Breast epithelium (tissue), 4 donors: Measurements from ENCODE around the gene OR5K2. TPM values are rescaled to one million over a fixed set of nuclear protein-coding genes. Genes with fewer than 3 reads are reported as not detected.

Experiments
- DNase-seq, 2 donors: peaks; one replicate each; pipeline ENCODE4 v3.0.0-alpha.2; 2019; ENCODE audit warnings: low spot score in 2 of 2
- H3K27ac ChIP-seq, 2 donors: fragments of 200-600 bp; sonication (generic) in 1 of 2; one replicate each; pipeline ENCODE4 v1.5.1; 2016 to 2019; ENCODE audit warnings: mild to moderate bottlenecking in 1 of 2
- H3K27me3 ChIP-seq, 2 donors: fragments of 200-600 bp; sonication (generic) in 1 of 2; one replicate each; pipeline versions ENCODE4 v1.5.1 to v1.6.0; 2017 to 2019; ENCODE audit warnings: control low read depth in 1 of 2, mild to moderate bottlenecking in 1 of 2
- H3K36me3 ChIP-seq: fragments of 200-600 bp; one replicate; pipeline ENCODE4 v1.5.1; 2019
- H3K4me1 ChIP-seq, 2 donors: fragments of 200-600 bp; sonication (generic); one replicate each; pipeline ENCODE4 v1.5.1; 2016 to 2019; ENCODE audit warnings: control low read depth in 1 of 2
- H3K4me3 ChIP-seq, 3 donors: fragments of 200-600 bp; sonication (generic); 1 replicate in 2 of 3; 2 replicates in 1 of 3; pipeline ENCODE4 v1.5.1; 2016 to 2019; ENCODE audit warnings: mild to moderate bottlenecking in 3 of 3, moderate library complexity in 2 of 3
- H3K9me3 ChIP-seq, 2 donors: fragments of 200-600 bp; sonication (generic) in 1 of 2; one replicate each; pipeline ENCODE4 v1.5.1; 2016 to 2019; ENCODE audit warnings: control low read depth in 1 of 2
- CTCF ChIP-seq, 3 donors: fragments of 450-650 bp; IDR thresholded peaks; one replicate each; pipeline ENCODE4 v1.5.1; 2016 to 2017; ENCODE audit warnings: antibody characterized with exemption in 3 of 3, mild to moderate bottlenecking in 3 of 3, moderate library complexity in 3 of 3
- POLR2A ChIP-seq: fragments of 450-650 bp; IDR thresholded peaks from one replicate; pipeline ENCODE4 v1.6.1; 2016; ENCODE audit warnings: antibody characterized with exemption, mild to moderate bottlenecking, moderate library complexity
- POLR2AphosphoS5 ChIP-seq, 3 donors: sonication (generic); formaldehyde crosslinking; IDR thresholded peaks; one replicate each; pipeline ENCODE4 v1.6.1; 2017; ENCODE audit warnings: antibody characterized with exemption in 3 of 3
- intact Hi-C: fragments of 100-400 bp; cut with DNase I; formaldehyde crosslinking; loops from one replicate; pipeline ENCODE4 v1.15.1; 2023; ENCODE audit warnings: low total_unique reads
- total RNA-seq, 3 donors: library from RNA; depleted of rRNA; stranded (reverse); fragments of >200 nt; gene quantifications; one replicate each; pipeline ENCODE4 v1.1.0, GENCODE V29; 2016

OR5K2 gene
- total RNA-seq, 3 donors from 2014 or later = not detected

GRCh38 chr3:98532709-98533571 lies 35.5 kb downstream of the OR5K2 start:
- intact Hi-C loops = no loop called here
- H3K4me3 ChIP-seq = no peak overlapping the region
- no peaks in the 10 kb centered on the region for H3K36me3 ChIP-seq
- H3K9me3 ChIP-seq = no peaks in the 10 kb centered on the region
- H3K27me3 ChIP-seq = no peaks in the 10 kb centered on the region
- no peak for DNase-seq
- TF ChIP-seq POLR2AphosphoS5 (IDR thresholded peaks at IDR 0.05) (no peak), POLR2A (no peak), CTCF (IDR thresholded peaks at IDR 0.05) (no peak)
- H3K27ac ChIP-seq = no peak overlapping the region
- no peaks in the 10 kb centered on the region for H3K4me1 ChIP-seq

- Histone ChIP-seq H3K4me1 (no peaks in the 10 kb centered on the region), H3K36me3 (no peaks in the 10 kb centered on the region), H3K9me3 (no peaks in the 10 kb centered on the region), H3K27me3 (no peaks in the 10 kb centered on the region), H3K4me3 (no peak overlapping the region), H3K27ac (no peak overlapping the region)
- no peak for DNase-seq
- TF ChIP-seq CTCF (IDR thresholded peaks at IDR 0.05) (no peak), POLR2A (no peak), POLR2AphosphoS5 (IDR thresholded peaks at IDR 0.05) (no peak)
- intact Hi-C loops = no loop called here
Measured at GRCh38 chr3:98534168-98534567, 36.7 kb downstream of the OR5K2 start.

GRCh38 chr3:98534734-98535133 lies 37.3 kb downstream of the OR5K2 start:
- intact Hi-C loops = no loop called here
- Histone ChIP-seq H3K27ac (no peak overlapping the region), H3K4me3 (no peak overlapping the region), H3K4me1 (no peaks in the 10 kb centered on the region), H3K27me3 (no peaks in the 10 kb centered on the region), H3K9me3 (no peaks in the 10 kb centered on the region), H3K36me3 (no peaks in the 10 kb centered on the region)
- TF ChIP-seq POLR2AphosphoS5 (IDR thresholded peaks at IDR 0.05) = no peak
- TF ChIP-seq POLR2A = no peak
- TF ChIP-seq CTCF (IDR thresholded peaks at IDR 0.05) = no peak
- DNase-seq = no peak

- Histone ChIP-seq H3K9me3 (no peaks in the 10 kb centered on the region), H3K4me3 (no peak overlapping the region), H3K27ac (no peak overlapping the region), H3K4me1 (no peaks in the 10 kb centered on the region), H3K27me3 (no peaks in the 10 kb centered on the region), H3K36me3 (no peaks in the 10 kb centered on the region)
- intact Hi-C loops = no loop called here
- no peak for DNase-seq
- TF ChIP-seq POLR2AphosphoS5 (IDR thresholded peaks at IDR 0.05) (no peak), CTCF (IDR thresholded peaks at IDR 0.05) (no peak), POLR2A (no peak)
Measured at GRCh38 chr3:98536456-98537017, 39.1 kb downstream of the OR5K2 start.

- Histone ChIP-seq H3K36me3 (no peaks in the 10 kb centered on the region), H3K4me1 (no peaks in the 10 kb centered on the region), H3K9me3 (no peaks in the 10 kb centered on the region), H3K27me3 (no peaks in the 10 kb centered on the region), H3K4me3 (no peak overlapping the region), H3K27ac (no peak overlapping the region)
- TF ChIP-seq POLR2AphosphoS5 (IDR thresholded peaks at IDR 0.05) (no peak), CTCF (IDR thresholded peaks at IDR 0.05) (no peak)
- intact Hi-C loops = no loop called here
- DNase-seq = no peak
Measured at GRCh38 chr3:98540346-98540745, 42.9 kb downstream of the OR5K2 start.
